Stimulated activated naive CD4-positive, alpha-beta T cell (primary cell): ENCODE results near the gene PTPRN2.
"Not testable (repeated sequence)": the region's sequence is repeated elsewhere in the genome, so short reads cannot be mapped to it uniquely, and the experiment has no call there.

Source experiments
- DNase-seq, 6 experiments: peaks; one replicate each; lab custom pipeline; 2025; lab: John Stamatoyannopoulos, UW

Gene PTPRN2

GRCh38 chr7:158532093-158532627, 55.5 kb downstream of the PTPRN2 start:
- DNase-seq, result no peak

GRCh38 chr7:158531661-158532060, 56.0 kb downstream of the PTPRN2 start:
- DNase-seq, result no peak

GRCh38 chr7:158530800-158531609, 56.6 kb downstream of the PTPRN2 start:
- DNase-seq, result no peak

DNA sequence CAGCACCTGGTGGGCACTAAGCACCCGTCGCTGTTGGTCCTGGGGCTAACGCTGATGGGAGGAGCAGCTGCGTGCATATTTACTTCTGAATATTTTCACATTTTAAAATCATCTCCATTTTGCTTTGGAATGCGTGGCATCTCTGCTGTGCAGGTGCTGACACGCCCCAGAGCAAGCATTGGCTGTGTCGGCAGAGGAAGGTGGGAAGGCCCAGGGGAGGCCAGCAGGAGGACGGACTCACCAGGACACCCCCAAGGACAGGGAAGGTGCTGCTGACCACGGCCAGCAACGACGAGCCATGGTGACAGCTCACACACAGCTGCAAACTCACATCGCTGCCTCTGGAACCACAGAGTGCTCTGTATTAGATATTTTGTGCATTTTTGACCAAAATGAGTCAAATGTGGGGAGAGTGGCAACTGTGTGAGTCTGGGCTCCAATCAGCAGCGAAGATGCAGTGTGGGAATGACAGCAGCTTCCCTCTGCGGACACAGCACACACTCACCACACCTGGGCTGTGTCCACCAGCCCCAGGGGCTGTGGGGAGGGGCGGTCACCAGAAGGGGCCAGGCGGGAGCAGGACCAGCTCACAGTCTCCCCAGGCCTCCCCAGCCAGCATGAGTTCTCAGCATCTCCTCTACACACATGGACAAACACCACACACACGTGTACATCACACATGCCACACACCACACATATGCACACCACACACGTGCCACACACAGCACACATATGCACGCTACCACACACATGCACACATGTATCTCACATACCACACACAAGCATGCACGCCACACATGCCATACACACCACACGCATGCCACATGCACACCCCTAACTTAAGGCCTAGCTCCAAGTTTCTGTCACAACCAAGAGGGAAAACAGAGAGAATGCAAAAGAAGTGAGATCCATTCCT, 58.2 kb downstream of the PTPRN2 start:
- DNase-seq, result no peak

DNA sequence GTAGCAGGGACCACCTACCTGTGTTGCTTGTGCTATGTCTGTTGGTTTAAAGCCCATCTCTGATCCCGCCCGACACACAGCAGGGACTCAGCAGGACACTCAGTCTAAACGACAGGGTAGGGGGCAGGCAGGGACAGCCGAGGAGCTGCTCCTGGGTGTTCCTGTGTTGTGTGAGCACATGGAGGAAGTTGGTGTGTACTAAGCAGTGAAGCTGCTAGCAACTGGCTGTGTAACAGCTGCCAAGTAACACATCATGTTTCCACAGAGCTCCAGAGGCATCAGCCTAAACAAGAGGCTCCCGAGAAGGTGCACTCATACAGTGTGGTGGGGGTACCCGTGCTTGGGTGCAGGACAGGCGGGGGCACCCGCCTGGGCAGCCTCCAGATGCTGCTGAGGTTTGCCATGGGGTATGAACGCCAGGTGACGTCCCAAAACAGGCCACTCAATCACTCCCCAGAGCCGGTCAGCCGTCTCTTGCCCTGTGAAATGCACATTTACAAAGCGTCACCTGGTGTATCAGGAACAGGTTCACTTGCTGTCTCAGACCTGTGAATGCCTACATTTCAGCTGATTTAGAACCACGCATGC, 59.6 kb downstream of the PTPRN2 start:
- DNase-seq, result no peak

DNA sequence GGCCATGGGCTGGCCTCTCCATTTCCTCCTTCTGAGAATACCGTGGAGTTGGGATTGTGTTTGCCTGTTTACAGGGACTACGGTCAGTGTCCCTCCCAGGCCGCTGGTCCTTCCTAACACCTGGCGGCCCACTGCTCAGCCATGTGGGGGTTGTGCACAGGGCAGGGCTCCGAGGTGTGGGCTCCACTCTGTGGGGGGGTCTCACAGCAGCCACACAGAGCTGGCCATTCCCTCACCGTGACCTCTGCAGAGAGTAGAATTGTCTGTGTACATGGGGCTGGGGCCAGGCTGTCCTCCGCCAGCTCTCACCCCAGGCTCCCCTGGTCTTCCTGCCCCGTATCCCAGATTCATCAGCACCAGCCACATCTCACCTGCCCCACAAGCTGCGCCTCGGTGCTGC, 60.1 kb downstream of the PTPRN2 start:
- DNase-seq, result no peak

- no peak for DNase-seq
These were observed 60.6 kb downstream of the PTPRN2 start for GRCh38 chr7:158527038-158527437.

GRCh38 chr7:158526531-158526930, 61.1 kb downstream of the PTPRN2 start:
- no peak for DNase-seq

- no peak for DNase-seq
These were observed 61.8 kb downstream of the PTPRN2 start for GRCh38 chr7:158525648-158526484.

DNA sequence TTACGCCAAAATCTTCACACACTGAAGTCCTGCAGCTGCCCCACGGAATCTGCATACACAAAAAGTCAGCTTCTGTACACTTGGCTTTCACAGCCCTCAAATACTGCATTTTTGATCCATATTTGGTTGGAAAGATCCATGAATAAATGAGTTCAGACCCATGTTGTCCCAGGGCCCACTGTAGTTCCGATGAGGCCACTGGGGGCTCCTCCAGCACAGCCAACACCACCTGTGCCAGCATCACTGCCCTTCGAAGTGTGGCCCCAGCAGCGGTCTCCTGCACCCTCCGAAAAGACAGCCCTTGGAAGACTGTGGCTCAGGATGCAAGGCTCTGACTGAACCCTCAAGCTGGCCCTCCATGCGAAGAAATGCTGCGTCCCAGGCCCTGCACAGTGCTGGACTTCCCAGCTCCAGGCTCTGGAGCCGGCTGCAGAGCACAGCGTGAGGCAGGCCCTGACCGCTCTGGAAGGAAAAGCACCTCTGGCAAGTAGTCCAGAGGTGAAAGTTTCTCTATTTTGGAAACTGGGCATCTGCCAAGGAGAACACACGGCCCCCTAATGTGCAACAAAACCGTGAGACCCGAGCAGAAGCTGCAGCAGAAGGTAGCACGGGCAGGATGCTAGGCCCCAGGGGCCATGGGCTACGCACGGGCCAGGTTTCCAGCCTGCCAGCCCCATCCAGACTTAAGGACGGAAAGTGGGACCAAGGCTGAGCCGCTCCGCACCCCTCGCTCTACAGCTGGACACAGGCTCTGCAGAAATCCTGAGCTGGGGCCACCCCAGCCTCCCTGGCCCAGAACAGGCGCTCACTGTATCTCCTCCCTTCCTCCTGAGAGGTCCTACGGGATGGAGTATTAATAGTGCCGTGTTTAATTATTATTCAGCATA, 62.6 kb downstream of the PTPRN2 start:
- DNase-seq, result no peak

- not testable (repeated sequence) for DNase-seq
These were observed 63.3 kb downstream of the PTPRN2 start for GRCh38 chr7:158524286-158524685.

DNA sequence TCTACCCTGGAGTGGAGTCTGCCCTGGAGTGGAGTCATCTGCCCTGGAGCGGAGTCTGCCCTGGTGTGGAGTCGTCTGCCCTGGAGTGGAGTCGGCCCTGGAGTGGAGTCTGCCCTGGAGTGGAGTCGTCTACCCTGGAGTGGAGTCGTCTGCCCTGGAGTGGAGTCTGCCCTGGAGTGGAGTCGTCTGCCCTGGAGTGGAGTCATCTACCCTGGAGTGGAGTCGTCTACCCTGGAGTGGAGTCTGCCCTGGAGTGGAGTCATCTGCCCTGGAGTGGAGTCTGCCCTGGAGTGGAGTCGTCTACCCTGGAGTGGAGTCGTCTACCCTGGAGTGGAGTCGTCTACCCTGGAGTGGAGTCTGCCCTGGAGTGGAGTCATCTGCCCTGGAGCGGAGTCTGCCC, 63.7 kb downstream of the PTPRN2 start:
- DNase-seq, result not testable (repeated sequence)

DNA sequence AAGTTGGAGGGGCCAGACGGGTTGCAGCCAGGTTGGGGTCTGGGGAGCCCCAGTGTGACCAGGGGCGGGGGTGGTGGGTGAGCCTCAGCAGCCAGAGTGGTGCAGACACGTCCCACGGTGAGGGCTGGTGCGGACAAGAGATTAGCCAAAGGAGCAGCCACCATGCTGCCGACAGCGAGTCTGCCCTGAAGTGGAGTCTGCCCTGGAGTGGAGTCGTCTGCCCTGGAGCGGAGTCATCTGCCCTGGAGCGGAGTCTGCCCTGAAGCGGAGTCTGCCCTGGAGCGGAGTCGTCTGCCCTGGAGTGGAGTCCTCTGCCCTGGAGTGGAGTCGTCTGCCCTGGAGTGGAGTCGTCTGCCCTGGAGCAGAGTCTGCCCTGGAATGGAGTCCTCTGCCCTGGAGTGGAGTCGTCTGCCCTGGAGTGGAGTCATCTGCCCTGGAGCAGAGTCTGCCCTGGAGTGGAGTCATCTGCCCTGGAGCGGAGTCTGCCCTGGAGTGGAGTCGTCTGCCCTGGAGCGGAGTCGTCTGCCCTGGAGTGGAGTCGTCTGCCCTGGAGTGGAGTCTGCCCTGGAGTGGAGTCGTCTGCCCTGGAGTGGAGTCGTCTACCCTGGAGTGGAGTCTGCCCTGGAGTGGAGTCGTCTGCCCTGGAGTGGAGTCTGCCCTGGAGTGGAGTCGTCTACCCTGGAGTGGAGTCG, 64.3 kb downstream of the PTPRN2 start:
- not testable (repeated sequence) for DNase-seq

GRCh38 chr7:158521795-158522194, 65.8 kb downstream of the PTPRN2 start:
- not testable (repeated sequence) for DNase-seq

DNA sequence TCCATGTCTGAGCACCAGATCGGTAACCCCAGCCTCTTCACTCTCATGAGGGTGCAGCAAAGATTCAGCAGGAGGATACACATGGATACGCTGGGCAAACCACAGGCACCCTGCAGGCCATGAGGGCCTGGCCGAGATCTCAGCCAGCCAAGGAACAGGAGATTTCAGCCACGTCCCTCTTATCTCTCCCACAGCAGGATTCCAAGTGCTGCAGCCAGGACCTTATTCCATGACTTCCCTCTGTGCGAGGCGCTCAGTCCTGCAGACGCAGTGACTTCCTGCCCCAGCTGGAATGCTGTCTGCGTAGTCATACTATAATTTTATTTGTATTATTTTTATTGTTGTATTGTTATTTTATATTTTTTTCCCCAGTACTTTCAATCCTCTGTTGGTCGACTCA, 66.8 kb downstream of the PTPRN2 start:
- DNase-seq, result no peak

DNA sequence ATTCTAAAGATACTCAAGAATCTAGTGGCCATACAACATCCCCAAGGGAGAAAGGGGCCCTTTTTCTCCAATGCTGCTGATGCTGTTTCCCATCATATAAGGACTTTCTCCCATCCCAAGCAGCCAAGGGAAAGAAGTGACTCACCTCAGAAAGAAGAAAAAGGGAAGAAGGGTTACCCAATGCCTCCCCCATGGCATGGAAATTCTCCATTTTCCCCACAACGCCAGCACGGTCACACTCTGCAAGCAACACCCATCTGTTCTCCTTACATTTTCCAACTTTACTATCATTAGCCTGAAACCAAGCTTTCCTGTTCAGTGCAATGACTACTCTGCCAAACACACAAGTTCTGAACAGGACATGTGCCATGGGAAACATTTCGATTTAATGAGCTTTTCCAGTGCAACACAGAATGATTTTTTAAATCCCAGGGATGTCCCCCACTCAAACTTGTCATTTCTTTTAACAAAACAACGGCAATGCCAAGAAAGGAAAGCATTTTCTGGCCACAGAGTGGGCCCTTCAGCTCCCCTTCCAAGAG, 67.9 kb downstream of the PTPRN2 start:
- DNase-seq, result no peak

DNA sequence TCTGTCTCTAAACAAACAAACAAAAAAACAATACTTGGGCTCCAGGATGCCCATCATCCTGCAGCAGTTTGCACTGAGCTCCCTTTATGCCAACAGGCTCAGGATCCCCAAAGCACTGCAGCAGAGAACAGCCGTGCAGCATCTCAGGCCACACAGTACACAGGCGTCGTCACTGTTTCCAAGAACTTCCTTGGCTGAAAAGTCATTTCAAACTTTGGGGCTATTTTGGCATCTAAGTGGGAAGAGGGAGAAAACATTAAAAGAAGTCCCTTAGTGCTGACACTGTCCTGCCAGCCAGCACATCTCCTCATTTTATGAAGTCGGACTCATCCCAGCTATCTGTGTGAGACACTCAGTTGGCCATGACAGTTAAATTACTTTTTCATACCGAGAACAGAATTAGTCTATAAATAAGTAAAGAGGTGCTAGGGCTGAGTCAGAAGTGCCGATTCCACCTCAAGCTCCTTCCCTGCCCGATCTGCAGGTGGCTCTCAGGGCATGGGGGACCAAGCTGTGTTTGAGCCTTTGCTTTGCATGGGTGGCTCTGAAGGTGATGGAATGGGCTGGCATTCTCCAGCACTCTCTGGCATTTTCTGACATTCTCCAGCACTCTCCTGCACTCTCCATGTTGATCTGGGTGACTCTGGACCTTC, 68.5 kb downstream of the PTPRN2 start:
- DNase-seq, result no peak

GRCh38 chr7:158517571-158517970, 70.1 kb downstream of the PTPRN2 start:
- no peak for DNase-seq

- no peak for DNase-seq
These were observed 70.6 kb downstream of the PTPRN2 start for GRCh38 chr7:158517072-158517471.
